HG03045 (cell line): Measurements from ENCODE around the gene OR4D1.
"Not testable (repeated sequence)": the region's sequence is repeated elsewhere in the genome, so short reads cannot be mapped to it uniquely, and the experiment has no call there.

Experiments used
- ATAC-seq: cut with Tn5 transposase; IDR thresholded peaks from one replicate; pipeline ENCODE4 v1.9.1; 2021; ENCODE audit warnings: mild to moderate bottlenecking, moderate library complexity; ENCODE audit not compliant: unreplicated experiment

OR4D1 gene

DNA sequence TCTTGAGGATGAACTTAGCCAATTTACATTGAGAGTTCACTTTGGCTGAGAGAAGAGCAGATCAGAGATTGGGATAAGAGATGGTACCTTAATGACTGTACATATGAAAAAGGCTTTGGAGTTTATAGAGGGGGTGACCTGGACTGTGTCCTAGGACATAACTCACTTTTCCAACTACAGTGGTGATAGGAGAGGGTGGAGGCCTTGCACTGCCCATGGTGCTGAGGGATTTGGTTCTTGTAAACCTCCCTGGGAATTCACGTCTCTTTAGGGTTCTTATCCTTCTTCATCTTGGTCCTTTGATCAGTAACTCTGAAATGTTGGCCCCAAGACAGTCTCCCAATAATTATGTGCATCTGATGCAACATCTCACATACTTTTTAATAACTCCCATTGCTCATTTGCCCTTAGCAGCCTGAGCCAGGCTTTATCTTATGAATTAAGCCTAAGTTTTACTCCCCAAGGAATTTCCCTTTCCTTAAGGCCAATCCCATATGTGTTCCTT is at the start of gene OR4D1:
TSS of gene OR4D1 (plus strand) at position 455 of the 505 bp plus-strand sequence. CDS start 6,770 bp downstream, outside the sequence.
- ATAC-seq: no peak

GRCh38 chr17:58100506-58100905 is 47.7 kb upstream of the OR4D1 start:
- ATAC-seq: no peak

- not testable (repeated sequence) for ATAC-seq
Observed at GRCh38 chr17:58101898-58102297, 46.3 kb upstream of the OR4D1 start.

DNA sequence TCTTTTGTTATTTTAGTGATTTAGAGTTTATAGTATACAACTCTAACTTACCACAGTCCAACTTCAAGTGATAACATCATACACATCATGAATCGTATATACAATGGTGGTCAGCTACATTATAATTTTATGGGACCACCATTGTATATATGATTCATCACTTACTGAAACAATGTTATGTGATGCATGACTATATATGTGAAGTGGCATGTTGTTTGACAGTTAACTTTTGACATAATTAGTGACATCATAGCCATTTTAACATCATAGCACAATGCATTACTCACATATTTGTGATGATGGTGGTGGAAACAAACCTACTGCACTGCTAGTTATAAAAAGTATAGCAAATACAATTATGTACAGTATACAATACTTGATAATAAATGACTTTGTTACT is 43.1 kb upstream of the OR4D1 start:
- ATAC-seq: no peak

DNA sequence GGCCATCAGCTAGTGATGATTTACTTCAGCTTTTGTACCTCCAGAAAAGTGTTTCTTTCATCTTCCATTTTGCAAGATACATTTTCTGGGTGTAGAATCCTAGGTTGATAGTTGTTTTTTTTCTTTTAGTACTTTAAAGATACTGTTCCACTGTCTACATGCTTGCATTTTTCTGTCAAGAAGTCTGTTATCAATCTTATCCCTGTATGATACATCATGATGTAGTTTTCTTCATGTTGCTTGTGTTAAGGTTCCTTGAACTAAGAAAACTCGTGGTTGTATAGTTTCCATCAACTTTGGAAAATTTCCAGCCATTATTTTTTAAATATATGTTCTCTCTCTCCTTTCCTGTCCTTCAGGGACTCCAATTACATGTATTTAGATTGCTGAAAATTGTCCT is 40.9 kb upstream of the OR4D1 start:
- ATAC-seq: no peak

- no peak for ATAC-seq
Observed at GRCh38 chr17:58109197-58109596, 39.0 kb upstream of the OR4D1 start.

- ATAC-seq: no peak
Observed at GRCh38 chr17:58110012-58110411, 38.2 kb upstream of the OR4D1 start.

DNA sequence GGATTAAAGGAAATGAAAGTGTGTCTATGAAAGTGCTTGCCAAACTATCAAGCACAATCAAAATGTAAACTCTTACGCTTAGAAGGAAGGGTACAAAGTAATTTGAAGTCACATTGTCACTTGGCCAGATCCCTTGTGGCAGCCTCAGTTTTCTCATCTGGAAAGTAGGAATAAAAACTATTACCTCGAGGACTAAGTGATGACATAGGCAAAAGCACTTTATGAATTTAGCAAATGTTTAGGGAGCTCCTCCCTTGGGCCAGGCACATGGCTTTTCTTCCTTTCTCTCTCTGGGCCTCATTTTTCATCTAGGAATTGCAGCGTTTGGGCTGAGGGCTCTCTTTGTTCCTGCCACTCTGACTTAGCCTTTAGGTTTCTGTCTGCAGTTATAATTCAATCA is 36.5 kb upstream of the OR4D1 start:
- no peak for ATAC-seq

- ATAC-seq: no peak
Observed at GRCh38 chr17:58112970-58113631, 35.1 kb upstream of the OR4D1 start.

GRCh38 chr17:58113947-58114346 is 34.2 kb upstream of the OR4D1 start:
- no peak for ATAC-seq

- ATAC-seq: no peak
Observed at GRCh38 chr17:58117382-58117781, 30.8 kb upstream of the OR4D1 start.

DNA sequence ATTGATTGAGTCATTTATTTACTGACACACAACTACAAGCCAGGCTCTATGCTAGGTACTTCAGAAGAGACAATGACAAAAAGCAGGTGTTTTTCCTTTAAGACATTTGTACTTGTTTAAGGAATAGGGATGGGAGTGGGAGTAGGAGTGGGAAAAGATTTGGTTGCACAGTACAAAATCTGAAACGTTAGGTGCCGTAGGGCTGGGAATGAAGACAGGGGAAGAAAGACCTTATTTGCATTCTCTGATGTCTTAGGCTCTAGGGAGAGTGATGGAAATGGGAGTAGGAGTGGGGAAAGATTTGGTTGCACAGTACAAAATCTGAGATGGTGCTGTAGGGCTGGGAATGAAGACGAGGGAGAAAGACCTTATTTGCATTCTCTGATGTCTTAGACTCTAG is 28.7 kb upstream of the OR4D1 start:
- ATAC-seq: no peak

DNA sequence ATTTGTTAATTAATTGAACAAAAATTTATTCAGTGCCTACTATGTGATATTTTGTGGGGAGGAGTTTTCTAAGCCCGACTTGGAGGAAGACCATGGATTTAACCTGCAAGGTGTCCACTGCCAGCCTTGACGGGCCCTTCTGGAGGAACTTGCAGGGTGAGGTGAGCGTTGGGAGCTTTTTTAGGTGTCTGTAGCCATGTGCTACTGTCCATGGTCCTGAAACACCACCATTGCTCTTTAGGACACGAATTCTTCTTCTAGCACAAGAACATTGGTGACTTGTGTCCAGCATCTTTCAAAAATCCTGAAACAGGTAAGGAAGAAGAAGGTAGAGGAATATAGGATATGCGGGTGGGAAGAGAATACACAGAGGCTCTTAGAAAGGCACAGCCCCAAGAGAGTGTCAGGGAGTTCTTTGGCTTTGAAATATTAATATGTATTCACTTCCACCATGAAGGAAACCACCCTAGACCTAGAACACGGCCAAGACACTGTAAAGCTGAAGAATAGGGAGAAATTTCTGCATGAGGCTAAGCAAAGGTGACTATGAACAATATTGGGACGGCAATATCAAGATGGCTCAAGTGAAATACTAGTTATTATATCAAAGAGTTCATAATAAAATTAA is 27.9 kb upstream of the OR4D1 start:
- no peak for ATAC-seq

- ATAC-seq: no peak
Observed at GRCh38 chr17:58121925-58122324, 26.3 kb upstream of the OR4D1 start.

GRCh38 chr17:58127846-58128245 is 20.3 kb upstream of the OR4D1 start:
- ATAC-seq: no peak

- ATAC-seq: not testable (repeated sequence)
Observed at GRCh38 chr17:58132697-58133096, 15.5 kb upstream of the OR4D1 start.

DNA sequence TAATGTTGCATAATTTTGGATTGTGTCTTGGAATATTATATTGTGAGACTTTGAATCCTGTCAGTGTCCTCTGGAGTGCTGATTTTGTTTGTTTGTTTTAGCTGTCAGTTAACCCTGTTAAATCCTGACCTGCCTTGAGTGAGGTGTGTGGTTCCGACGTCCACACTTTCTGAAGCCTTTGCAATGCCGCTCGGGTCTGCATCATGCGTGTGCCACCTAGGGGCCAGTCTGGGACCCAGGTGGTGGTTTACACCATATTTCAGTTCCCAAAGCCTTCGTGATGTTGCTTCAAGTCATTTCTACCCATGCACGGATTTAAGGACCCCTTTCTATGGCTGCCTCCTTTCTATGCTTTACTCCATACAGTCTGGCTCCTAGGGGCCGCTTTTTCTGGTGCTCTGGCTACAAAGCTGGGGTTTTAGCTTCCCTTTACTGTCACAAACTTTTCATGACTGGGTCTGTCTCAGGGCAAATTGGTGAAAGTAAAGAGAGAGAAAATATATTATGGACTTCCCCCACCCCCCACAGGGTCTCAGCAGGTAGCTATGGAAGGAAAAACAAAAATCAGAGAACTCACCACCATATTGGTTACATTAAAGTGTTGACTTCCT is 11.4 kb upstream of the OR4D1 start:
- ATAC-seq: no peak

DNA sequence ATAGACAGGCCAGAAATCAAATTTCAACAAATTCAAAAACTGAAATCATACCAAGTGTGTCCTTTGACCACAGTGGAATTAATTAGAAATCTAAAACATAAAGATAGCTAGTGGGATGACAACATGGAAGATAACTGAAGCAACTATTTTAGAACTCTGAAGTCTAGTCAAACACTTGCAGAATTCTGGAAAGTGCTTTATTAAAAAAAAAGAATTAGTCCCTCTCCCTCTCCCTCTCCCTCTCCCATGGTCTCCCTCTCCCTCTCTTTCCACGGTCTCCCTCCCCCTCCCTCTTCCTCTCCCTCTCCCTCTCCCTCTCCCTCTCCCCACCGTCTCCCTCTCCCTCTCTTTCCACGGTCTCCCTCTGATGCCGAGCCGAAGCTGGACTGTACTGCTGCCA is 6.7 kb upstream of the OR4D1 start:
- ATAC-seq: no peak

DNA sequence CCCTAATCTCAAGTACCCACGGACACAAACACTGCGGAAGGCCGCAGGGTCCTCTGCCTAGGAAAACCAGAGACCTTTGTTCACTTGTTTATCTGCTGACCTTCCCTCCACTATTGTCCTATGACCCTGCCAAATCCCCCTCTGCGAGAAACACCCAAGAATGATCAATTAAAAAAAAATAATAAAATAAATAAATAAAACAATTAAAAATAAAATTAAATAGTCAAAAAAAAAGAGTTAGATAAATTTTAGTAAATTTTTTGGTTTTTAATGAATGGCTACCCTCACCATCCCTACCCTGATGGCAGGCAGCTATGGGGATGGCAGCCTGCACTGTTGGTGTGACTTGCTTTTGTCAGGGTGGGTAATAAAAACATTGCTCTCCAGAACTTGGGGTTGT is 4.8 kb upstream of the OR4D1 start:
- ATAC-seq: not testable (repeated sequence)

- ATAC-seq: no peak
Observed at GRCh38 chr17:58144801-58145200, 3.4 kb upstream of the OR4D1 start.

DNA sequence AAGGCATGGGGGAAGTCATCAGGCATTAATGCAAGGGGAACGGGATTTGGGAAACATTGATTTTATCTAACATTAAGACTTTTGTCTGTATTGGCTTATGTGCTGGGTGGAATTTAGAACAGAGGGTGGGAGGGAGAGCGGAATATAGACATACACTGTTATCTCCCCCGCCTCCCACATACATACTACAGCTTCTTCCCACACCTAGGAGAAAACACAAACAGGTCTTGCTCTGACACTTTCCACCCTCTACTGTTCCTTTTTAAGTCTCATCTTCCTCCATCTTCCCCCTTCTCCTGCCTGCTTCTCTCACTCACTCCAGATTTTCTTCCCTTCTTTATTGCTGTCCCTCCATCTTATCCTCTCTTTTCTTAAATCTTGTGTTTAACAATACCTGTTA is 425 bp downstream of the OR4D1 start:
- ATAC-seq: no peak

- no peak for ATAC-seq
Observed at GRCh38 chr17:58150394-58150793, 2.2 kb downstream of the OR4D1 start.
